Smooth muscle cell (in vitro differentiated cells): ENCODE data around the gene EVI5. TPM values are rescaled to one million over a fixed set of nuclear protein-coding genes. Genes with fewer than 3 reads are reported as not detected.

Experiments used
- DNase-seq: peaks from one replicate; lab custom pipeline; 2025; ENCODE audit not compliant: unreplicated experiment; lab: John Stamatoyannopoulos, UW
- H2AFZ ChIP-seq: fragments of 200-600 bp; sonication (generic); 2 replicates; pipeline ENCODE4 v1.6.0; 2016; ENCODE audit warnings: antibody characterized with exemption, low read depth, mild to moderate bottlenecking
- H3F3A ChIP-seq: fragments of 200-600 bp; sonication (generic); 2 replicates; pipeline ENCODE4 v1.6.0; 2017; ENCODE audit warnings: antibody characterized with exemption, low read depth
- H3K27ac ChIP-seq: fragments of 200-600 bp; sonication (generic); 2 replicates; pipeline ENCODE4 v1.5.1; 2016; ENCODE audit warnings: low read depth, mild to moderate bottlenecking
- H3K27me3 ChIP-seq: fragments of 200-600 bp; sonication (generic); 2 replicates; pipeline ENCODE4 v1.6.1; 2016; ENCODE audit warnings: low read depth, mild to moderate bottlenecking
- H3K36me3 ChIP-seq: fragments of 200-600 bp; sonication (generic); 2 replicates; pipeline ENCODE4 v1.5.1; 2016; ENCODE audit warnings: low read depth
- H3K4me1 ChIP-seq: fragments of 200-600 bp; sonication (generic); 2 replicates; pipeline ENCODE4 v1.5.1; 2016; ENCODE audit warnings: low read depth
- H3K4me2 ChIP-seq: fragments of 200-600 bp; sonication (generic); 2 replicates; pipeline ENCODE4 v1.6.0; 2016; ENCODE audit warnings: mild to moderate bottlenecking
- H3K4me3 ChIP-seq: fragments of 200-600 bp; sonication (generic); 2 replicates; pipeline ENCODE4 v1.5.1; 2016; ENCODE audit warnings: mild to moderate bottlenecking
- H3K79me2 ChIP-seq: fragments of 200-600 bp; sonication (generic); 2 replicates; pipeline ENCODE4 v1.6.0; 2016; ENCODE audit warnings: low read depth, mild to moderate bottlenecking
- H3K9ac ChIP-seq: fragments of 200-600 bp; sonication (generic); 2 replicates; pipeline ENCODE4 v1.6.0; 2016; ENCODE audit warnings: low read depth
- H3K9me3 ChIP-seq: fragments of 200-600 bp; sonication (generic); replicated peaks from 2 replicates; pipeline ENCODE4 v1.5.1; 2016; ENCODE audit warnings: low read depth
- H4K20me1 ChIP-seq: fragments of 200-600 bp; sonication (generic); 2 replicates; pipeline ENCODE4 v1.6.0; 2016; ENCODE audit warnings: low read depth
- WGBS: methylation state at CpG from one replicate; pipeline ENCODE4 v1.1.7; 2016; ENCODE audit warnings: low lambda C conversion rate; 5-methylcytosine and 5-hydroxymethylcytosine counted together
- polyA plus RNA-seq: library from polyadenylated mRNA; unstranded; fragments of >200 nt; fragmentation: Nextera tagmentation; extraction: Ambion mirVana; gene quantifications from 2 replicates; pipeline ENCODE4 v1.2.1, GENCODE V29; 2016
- total RNA-seq: library from RNA; depleted of rRNA; stranded (reverse); fragments of >200 nt; gene quantifications from 2 replicates; pipeline ENCODE4 v1.2.3, GENCODE V29; 2014
- TF ChIP-seq, protein P1 (sequence below): fragments of 200-600 bp; sonication (generic); IDR thresholded peaks from 2 replicates; pipeline ENCODE4 v1.5.1; 2017; ENCODE audit warnings: borderline replicate concordance, mild to moderate bottlenecking, antibody characterized with exemption; ENCODE audit not compliant: insufficient read depth, poor library complexity, severe bottlenecking

The EVI5 gene
- total and polyA plus RNA-seq, 2 experiments from 2014 or later: 35.4 to 47.6 TPM

DNA sequence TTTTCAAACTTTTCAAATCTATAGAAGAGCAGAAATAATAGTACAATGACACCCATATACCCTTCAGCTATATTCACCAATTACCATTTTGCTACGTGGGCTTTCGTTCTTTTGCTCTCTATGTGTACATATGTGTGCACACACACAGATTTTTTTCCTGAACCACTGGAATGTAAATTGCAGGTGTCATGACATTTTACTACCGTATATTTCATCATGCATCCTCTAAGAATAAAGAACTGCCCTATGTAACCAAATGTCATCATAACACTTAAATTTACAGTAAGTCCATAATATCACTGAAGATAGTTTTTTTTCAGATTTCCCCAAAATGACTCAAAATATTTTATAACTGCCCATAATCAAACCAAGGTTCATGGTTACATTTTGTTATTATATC is 209.8 kb downstream of the EVI5 start:
- Histone ChIP-seq H3K79me2 (no peaks in the 10 kb centered on the region), H3K4me3 (no peak overlapping the region), H3K27me3 (no peaks in the 10 kb centered on the region), H4K20me1 (no peaks in the 10 kb centered on the region), H3K27ac (no peak overlapping the region), H3K36me3 (no peaks in the 10 kb centered on the region), H2AFZ (no peak overlapping the region), H3K4me2 (no peak overlapping the region), H3K4me1 (no peaks in the 10 kb centered on the region), H3K9me3 (no peaks in the 10 kb centered on the region), H3K9ac (no peak overlapping the region), H3F3A (no peaks in the 10 kb centered on the region)
- no peak for DNase-seq
- WGBS: 95% methylated on average over 3 of the region's 3 CpGs
- TF ChIP-seq, protein P1, sequence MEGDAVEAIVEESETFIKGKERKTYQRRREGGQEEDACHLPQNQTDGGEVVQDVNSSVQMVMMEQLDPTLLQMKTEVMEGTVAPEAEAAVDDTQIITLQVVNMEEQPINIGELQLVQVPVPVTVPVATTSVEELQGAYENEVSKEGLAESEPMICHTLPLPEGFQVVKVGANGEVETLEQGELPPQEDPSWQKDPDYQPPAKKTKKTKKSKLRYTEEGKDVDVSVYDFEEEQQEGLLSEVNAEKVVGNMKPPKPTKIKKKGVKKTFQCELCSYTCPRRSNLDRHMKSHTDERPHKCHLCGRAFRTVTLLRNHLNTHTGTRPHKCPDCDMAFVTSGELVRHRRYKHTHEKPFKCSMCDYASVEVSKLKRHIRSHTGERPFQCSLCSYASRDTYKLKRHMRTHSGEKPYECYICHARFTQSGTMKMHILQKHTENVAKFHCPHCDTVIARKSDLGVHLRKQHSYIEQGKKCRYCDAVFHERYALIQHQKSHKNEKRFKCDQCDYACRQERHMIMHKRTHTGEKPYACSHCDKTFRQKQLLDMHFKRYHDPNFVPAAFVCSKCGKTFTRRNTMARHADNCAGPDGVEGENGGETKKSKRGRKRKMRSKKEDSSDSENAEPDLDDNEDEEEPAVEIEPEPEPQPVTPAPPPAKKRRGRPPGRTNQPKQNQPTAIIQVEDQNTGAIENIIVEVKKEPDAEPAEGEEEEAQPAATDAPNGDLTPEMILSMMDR: no peak

- H3K4me3 ChIP-seq: no peak overlapping the region
- H3K4me1 ChIP-seq: no peaks in the 10 kb centered on the region
- H3K27me3 ChIP-seq: no peaks in the 10 kb centered on the region
- no peak overlapping the region for H3K27ac ChIP-seq
- H3F3A ChIP-seq: no peaks in the 10 kb centered on the region
- no peaks in the 10 kb centered on the region for H4K20me1 ChIP-seq
- no peak for DNase-seq
- WGBS: 52% methylated on average over 2 of the region's 2 CpGs
- no peak overlapping the region for H3K4me2 ChIP-seq
- H2AFZ ChIP-seq: no peak overlapping the region
- H3K9me3 ChIP-seq: no peaks in the 10 kb centered on the region
- no peaks in the 10 kb centered on the region for H3K79me2 ChIP-seq
- H3K9ac ChIP-seq: no peak overlapping the region
- TF ChIP-seq, protein P1: no peak
- no peaks in the 10 kb centered on the region for H3K36me3 ChIP-seq
Observed at GRCh38 chr1:92572520-92572919, 212.4 kb downstream of the EVI5 start.

DNA sequence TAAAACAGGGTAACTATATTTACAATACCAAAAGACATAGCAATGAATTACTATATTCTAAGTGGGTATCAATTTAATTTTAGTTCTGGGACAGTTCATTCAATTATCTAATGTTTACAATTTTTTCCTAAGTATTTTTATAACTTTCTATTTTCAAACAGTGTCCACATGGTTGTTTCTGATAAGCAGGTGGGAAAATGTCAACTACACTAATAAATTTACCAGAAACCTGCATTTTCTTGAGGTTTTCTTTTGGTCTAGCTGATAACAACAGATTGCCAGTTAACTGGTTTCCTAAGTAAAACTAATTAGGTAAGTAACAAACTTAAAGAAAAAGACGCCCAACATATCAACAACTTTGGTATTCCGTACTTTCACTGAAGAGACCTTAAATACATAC is 213.3 kb downstream of the EVI5 start:
- H3K79me2 ChIP-seq: no peaks in the 10 kb centered on the region
- no peaks in the 10 kb centered on the region for H3K27me3 ChIP-seq
- no peak overlapping the region for H2AFZ ChIP-seq
- TF ChIP-seq, protein P1: no peak
- 98% methylated on average over 2 of the region's 2 CpGs for WGBS
- no peak overlapping the region for H3K4me2 ChIP-seq
- DNase-seq: no peak
- no peaks in the 10 kb centered on the region for H3K4me1 ChIP-seq
- no peaks in the 10 kb centered on the region for H3F3A ChIP-seq
- no peak overlapping the region for H3K27ac ChIP-seq
- no peaks in the 10 kb centered on the region for H3K36me3 ChIP-seq
- H3K4me3 ChIP-seq: no peak overlapping the region
- H3K9me3 ChIP-seq: no peaks in the 10 kb centered on the region
- no peaks in the 10 kb centered on the region for H4K20me1 ChIP-seq
- no peak overlapping the region for H3K9ac ChIP-seq

DNA sequence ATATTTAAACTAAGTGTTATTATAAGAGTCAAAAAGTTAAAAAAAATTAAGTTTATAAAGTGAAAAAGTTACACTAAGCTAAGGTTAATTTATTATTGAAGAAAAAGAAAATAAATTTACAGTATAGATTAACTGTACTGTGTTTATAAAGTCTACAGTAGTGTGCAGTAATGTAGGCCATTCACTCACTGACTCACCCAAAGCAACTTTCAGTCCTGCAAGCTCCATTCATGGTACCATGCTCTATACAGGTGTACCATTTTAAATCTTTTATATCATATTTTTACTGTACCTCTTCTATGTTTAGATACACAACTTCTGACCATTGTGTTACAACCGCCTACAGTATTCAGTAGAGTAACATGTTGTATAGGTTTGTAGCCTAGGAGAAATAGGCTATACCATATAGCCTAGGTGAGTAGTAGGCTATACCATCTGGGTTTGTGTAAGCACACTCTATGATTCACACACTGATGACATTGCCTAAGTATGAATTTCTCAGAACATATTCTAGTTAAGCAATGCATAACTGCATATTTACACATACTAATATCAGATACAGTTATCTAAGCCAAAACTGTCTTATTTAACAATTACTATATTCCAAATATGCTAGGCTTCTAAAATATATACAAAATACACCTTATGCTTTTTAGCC is 217.6 kb downstream of the EVI5 start:
- Histone ChIP-seq H3K27me3 (no peaks in the 10 kb centered on the region), H3K4me3 (no peak overlapping the region), H2AFZ (no peak overlapping the region), H4K20me1 (no peaks in the 10 kb centered on the region), H3K27ac (no peak overlapping the region), H3K79me2 (no peaks in the 10 kb centered on the region), H3K9me3 (no peaks in the 10 kb centered on the region), H3K36me3 (no peaks in the 10 kb centered on the region), H3F3A (no peaks in the 10 kb centered on the region), H3K4me2 (no peak overlapping the region), H3K9ac (no peak overlapping the region), H3K4me1 (no peaks in the 10 kb centered on the region)
- 96% methylated on average over 1 of the region's 1 CpG for WGBS
- no peak for DNase-seq
- TF ChIP-seq, protein P1: no peak
